NCI-H345 treated with DMSO at 0.1 percent for 48 hours (cell line): ENCODE results near the gene CHEK1.

ENCODE experiments used
- DNase-seq: peaks from one replicate; lab custom pipeline; 2025; ENCODE audit not compliant: unreplicated experiment; lab: John Stamatoyannopoulos, UW

Gene CHEK1

DNA sequence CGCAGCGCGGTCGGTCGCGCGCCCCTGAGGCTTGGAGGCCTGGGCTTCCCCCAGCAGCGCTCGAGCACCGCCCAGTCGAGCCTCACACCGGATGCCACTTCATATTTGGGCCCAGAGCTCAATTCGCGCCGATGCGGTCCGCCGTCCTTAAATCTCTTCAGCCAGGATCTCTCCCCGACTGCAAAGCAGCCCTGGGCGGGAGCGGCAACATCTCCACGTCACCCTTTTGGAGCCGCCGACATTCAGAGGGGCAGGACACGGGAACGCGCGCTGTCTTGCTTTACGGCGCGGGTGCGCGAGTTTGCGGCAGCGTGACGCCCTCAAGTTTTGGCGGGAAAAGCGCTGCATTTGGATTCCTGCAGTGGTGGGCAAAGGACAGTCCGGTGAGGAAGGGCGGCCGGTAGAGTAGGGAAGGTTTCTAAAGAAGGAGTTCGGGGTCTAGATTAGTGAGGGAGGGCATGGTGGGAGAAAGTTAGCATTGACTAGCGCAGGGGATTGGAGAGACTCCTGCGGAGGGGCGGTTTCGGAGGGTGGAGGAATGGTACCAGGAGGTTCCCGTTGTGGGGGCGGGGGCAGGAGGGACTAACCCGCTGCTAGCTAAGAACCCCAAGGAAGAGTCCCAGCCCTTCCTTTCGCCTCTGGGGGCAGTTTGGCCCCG is 796 bp downstream of the CHEK1 start:
- peak; percentile 88 for DNase-seq

DNA sequence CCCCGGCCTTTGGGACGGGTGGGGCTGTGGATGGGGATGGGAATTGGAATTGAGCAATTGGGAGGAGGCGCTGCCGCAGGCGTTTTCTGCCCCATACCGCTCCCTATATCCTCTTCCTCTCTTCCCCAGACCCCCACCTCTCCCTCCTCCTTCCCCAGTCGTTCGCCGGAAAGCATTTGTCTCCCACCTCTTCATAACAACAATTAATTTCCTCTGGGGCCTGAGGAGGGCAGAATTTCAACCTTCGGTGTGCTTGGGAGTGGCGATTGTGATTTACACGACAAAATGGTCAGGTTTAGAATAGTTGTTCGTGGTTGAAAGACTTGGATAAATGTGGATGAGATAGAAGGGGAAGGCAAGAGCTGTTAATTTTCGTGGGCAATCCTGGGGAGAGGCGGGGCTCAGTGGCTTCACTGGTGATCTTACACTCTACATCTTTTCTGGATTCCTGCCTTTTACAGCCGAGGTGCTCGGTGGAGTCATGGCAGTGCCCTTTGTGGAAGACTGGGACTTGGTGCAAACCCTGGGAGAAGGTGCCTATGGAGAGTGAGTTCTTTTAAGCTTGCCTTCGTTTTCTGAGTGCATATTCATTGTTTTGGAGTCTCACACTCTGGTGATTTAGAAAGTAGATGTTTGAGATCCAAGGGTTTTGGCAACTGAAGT is 1.5 kb downstream of the CHEK1 start:
- peak; percentile 57 for DNase-seq

DNA sequence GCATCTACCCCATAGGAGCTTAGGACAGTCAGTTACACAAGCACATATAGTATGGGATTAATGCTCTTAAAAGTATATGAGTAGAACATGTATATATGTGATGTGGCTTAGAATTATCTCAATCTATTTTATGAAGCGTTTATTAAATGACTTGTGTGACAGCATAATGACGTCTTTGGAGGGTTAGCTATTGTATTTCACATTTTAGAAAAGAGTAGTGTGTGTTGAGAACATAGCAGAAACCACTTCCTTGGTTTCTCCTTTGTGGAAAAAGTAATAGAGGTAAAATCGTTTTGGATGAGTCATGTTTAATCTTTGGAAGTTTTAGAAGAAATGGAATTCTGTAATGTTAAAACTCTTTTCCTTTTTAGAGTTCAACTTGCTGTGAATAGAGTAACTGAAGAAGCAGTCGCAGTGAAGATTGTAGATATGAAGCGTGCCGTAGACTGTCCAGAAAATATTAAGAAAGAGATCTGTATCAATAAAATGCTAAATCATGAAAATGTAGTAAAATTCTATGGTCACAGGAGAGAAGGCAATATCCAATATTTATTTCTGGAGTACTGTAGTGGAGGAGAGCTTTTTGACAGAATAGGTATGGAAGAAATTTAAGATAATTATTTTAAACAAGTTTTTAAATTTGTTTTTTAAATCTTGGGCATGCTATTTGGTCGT is 2.4 kb downstream of the CHEK1 start:
- no peak for DNase-seq

DNA sequence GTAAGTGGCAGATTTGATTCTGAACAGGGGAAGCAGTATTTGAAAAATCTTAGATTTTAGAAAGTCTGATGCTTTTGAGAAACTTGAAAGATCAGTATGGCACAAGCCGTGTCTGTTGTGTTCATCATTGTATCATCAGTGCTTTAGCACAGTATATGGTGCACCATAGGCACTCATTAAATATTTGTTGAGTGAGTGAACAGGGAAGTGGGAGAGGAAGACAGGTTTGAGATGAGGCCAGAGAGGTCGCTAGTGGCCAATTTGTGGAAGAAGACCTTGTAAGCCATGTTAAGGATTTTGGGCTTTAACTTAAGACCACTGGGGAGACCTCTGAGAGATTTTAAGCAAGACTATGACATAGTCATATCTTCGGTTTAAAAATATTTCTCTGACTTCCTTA is 12.9 kb downstream of the CHEK1 start:
- DNase-seq = no peak

DNA sequence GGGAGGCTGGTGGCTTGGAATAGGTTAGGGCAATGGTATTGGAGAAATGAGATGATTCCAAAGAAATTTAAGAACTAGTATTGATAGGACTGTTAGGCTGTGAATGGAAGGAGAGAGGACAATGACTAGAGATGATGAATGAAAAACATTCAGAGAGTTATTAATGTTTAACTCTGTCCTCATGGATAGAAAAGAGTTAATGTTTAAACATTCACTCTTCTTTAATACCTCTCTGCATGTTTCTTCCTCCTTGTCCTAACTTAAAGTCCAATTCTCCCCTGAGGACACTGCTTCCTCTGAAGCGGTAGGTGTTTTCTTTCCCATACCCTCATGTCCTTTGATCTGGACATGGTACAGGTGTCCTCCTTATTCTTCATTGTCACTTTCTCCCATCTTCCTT is 13.4 kb downstream of the CHEK1 start:
- DNase-seq = no peak

DNA sequence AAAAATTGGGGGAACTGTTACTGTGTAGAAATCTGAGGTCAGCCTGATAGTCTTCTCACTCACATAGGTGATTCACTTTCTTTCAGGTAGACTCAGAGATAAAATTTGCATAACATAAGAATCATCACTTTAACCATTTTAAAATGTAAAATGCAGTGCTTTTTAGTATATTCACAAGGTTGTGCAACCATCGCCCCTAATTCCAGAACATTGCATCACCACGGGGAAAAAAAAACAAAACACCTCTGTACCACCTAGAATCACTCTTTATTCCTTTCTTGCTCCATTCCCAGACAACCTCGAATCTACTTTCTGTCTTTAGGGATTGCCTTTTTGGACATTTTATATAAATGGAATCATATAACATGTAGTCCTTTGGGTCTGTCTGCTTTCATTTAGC is 20.9 kb downstream of the CHEK1 start:
- DNase-seq = no peak

DNA sequence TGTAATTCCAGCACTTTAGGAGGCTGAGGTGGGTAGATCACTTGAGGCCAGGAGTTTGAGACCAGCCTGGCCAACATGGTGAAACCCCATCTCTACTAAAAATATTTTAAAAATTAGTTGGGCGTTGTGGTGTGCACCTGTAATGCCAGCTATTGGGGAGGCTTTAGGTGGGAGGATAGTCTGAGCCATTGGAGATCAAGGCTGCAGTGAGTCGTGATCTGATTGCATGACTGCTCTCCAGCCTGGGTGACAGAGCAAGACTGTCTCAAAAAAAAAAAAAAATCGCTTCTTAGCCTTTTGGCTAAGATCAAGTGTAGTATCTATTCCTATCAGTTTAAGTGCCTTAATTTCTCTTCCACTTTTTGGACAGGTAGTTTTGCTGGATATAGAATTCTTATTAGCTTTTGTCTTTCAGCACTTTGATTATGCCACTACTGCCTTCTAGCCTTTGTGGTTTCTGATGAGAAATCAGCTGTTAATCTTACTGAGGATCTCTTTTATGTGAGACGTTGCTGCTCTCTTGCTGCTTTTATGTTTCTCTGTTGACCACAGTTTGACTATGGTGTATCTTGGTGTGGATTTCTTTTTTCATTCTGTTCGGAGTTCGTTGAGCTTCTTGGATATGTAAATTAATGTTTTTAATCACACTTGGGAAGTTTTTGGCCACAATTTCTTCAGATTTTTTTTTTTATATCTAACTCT is 24.7 kb downstream of the CHEK1 start:
- no peak for DNase-seq

DNA sequence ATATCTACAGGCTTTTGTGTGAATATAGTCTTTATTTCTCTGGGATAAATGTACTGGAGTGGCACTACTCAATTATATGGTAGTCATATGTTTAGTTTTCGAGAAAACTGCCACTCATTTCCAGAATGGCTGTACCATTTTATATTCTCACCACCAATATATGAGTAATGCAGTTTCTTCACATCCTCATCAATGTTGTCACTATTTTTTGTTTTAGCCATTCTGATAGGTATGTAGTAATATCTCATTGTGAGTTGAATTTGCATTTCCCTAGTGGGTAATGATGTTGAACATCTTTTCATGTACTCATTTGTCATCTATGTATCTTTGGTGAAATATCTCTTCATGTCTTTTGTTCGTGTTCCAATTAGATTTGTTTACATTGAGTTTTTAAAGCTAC is 37.7 kb downstream of the CHEK1 start:
- DNase-seq = no peak

DNA sequence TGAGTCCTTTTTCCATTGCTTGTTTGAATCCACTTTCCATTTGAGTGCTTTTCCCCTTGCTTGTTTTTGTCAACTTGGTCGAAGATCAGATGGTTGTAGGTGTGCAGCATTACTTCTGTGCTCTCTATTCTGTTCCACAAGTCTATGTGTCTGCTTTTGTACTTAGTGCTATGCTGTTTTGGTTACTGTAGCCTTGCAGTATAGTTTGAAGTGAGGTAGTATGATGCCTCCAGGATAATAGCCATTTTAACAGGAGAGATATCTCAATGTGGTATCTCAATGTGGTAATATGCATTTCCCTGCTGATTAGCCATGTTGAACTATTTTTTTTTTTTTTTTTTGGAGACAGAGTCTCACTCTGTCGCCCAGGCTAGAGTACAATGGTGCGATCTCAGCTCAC is 38.9 kb downstream of the CHEK1 start:
- DNase-seq = no peak

DNA sequence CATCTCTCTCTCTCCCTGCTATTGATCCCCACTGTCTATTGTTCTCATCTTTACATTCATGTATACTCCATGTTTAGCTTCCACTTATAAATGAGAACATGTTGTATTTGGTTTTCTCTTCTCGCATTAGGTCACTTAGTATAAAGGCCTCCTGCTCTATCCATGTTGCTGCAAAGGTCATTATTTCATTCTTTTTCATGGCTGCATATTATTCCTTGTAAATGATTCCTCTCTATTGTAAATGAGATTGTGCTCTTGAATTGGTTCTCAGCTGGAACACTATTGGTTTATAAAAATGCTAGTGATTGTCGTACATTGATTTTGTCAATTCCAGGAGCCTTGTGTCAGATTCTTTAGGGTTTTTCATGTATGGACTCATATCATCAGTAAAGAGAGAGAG is 42.2 kb downstream of the CHEK1 start:
- no peak for DNase-seq

DNA sequence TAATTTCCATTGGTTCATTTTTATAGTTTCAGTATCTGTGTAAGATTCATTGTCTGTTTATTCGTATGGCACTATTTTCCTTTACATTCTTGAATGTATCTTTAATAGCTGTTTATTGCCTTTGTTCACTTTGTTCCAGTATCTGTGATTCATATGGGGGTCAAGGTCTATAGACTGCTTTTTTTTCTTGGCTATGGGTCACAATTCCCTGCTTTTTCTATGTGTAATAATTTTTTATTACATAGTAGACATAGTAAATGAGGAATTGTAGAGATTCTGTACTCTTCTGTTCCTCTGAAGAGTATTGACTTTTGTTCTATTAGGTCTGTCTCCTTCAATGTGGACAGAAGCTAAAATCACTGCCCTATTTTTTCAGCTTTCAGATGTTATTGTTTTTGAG is 45.2 kb downstream of the CHEK1 start:
- no peak for DNase-seq

DNA sequence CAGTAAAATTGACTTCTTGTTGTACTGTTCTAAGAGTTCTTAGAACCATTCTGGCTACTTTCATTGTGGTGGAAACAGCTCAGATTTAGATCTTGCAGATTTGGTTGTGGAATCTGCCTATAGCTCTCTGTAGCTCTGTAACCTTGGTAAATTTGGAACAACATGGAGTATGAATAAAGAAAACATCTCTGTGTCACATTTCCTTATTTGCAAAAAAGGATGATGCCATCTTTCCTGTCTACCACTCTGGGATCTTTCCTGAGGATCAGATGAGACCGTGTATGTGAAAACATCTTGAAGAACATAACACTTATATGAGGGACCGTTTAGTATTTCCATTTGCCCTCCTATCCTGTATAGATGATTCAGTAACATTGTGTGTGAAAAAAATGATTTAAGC is 46.6 kb downstream of the CHEK1 start:
- no peak for DNase-seq

DNA sequence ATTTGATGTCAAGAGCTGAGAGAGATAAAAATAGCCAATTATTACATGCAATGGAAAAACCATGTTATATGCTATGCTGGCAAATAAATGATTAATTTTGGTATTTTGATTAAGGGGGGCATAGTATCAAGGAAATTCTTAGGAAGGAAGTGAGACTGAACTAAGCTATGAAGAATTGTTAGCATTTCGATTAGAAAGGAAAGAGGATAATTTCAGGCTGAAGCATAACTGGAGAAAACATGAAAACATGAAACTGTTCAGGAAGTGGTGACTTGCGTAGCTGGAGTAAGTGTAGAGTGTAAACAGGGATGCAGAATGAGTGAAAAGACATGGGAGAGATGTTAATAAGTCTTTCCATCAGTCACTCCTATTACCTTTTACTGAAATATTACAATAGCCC is 49.2 kb downstream of the CHEK1 start:
- DNase-seq = no peak

DNA sequence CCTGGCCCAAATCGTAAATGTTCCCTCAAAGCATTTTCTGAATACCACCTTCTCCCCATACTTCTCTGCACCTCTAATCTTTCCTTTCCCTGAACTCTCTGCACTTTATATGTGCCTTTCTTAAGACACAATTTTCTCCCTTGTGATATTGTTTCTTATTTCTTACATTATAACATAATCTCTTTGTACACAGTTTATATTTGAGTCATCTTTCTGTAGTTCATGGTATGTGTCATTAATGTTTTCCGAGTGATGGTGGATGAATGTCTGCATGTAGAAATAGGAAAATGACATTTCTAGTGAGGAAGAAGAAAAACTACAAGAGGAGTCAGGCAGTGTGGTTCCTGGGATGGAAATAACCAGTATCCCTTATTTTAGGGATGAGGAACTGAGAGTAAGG is 50.2 kb downstream of the CHEK1 start:
- no peak for DNase-seq

DNA sequence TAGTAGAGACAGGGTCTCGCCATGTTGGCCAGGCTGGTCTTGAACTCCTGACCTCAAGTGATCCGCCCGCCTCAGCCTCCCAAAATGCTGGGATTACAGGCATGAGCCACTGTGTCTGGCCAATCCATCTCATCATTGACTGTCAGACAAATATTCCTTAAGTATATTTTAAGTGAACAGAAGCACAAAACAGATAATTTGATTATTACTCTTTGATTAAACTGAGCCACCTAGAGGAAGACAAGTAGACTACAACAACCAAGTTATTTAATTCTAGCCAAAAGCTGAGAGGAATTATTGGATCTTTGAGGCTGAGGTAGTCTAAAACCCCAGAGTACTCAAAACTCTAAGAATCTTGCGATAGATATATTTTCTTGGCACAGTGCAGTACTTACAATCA is 54.4 kb downstream of the CHEK1 start:
- no peak for DNase-seq

DNA sequence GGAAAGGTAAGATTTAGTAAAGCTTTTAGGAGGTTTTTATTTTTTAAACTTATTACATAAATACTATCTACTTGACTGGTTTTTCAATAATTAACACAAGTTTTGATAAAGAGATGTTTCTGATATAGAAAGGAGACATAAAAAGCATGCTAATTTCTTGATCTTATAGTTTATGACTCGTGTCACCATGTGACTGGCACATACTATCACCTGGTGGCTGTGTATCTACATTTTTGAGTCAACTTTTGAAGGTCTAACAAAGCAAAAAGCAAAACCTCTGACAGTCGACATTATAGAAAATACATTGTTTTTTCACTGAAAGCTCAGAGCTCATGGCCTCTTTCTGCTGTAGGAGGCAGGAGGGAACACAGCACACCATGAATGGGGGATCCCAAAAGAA is 54.9 kb downstream of the CHEK1 start:
- no peak for DNase-seq

DNA sequence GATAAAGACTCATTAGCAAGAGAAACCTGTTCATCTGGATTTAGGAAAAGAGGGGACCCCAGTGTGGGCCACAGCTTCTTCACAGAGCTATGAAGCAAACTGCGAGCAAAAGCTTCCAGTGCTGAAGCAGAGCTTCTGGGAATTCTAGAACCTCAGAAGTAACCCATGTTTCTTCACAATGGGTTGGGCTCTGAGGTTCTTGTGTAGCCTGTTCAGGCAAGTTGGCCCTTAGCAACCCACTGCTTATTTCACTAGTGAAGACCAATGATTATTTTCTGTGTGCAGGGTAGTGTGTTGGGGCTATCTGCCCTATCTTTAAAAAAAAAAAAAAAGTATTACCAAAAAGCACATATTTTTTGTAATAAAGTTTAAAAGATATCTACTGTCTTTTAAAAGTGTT is 55.8 kb downstream of the CHEK1 start, which contains the start of gene ACRV1:
Gene ACRV1 (minus strand): TSS at position 101 of the 400 bp plus-strand sequence. CDS start 67 bp downstream, at position 34.
- DNase-seq = no peak

DNA sequence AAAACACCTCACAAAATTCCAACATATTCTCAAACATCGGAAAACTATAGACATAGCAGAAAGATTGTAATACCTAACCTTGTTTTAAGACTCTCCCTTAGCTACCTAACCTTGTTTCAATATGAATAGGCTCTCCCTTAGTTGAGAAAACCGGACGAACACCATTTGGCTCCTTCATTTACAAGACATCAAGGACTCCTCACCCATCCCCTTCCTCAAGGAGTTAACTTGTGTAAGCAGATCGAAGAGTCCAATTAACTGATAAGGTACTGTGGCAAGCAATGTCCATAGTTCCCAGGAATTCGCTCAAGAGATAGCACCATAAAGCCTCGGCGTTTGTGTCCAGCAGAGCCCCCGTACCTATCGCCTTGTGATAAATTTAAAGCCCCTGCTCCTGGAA is 60.3 kb downstream of the CHEK1 start:
- no peak for DNase-seq

DNA sequence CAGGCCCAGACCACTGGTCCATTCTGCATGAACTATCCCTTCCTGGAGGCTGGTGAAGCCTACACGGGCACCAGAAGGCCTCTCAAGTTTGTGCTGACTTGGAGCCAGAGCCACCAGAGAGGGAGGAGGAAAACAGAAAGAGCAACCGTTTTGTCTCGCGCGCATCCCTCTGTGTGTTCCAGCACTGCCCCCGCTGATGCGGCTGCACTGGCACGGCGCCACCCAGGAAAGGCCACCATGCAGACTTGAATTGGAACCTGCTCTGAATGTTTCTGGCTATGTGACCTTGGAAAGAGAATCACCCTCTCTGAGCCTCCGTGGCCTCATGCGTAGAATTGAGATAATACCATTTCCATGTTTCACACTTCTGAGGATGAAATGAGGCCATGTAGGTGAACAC is 63.1 kb downstream of the CHEK1 start:
- no peak for DNase-seq

DNA sequence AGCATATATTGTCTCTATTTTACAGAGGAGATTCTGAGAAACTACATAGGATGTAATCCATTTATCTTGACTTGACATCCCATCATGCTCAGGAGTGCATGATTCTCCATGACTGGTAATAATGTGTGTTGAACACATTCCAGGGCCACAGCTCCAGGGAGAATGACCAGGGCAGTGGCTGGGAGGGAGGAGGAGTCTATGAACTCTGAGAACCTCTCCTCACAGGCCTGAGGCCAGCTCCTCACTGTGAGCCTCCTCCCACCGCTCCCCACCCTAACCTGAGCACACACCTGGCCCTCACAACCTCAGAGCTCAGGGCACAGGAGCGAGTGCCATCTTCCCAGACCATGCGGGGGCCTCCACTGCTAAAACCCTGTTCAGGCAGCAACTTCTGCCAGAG is 63.7 kb downstream of the CHEK1 start:
- no peak for DNase-seq

DNA sequence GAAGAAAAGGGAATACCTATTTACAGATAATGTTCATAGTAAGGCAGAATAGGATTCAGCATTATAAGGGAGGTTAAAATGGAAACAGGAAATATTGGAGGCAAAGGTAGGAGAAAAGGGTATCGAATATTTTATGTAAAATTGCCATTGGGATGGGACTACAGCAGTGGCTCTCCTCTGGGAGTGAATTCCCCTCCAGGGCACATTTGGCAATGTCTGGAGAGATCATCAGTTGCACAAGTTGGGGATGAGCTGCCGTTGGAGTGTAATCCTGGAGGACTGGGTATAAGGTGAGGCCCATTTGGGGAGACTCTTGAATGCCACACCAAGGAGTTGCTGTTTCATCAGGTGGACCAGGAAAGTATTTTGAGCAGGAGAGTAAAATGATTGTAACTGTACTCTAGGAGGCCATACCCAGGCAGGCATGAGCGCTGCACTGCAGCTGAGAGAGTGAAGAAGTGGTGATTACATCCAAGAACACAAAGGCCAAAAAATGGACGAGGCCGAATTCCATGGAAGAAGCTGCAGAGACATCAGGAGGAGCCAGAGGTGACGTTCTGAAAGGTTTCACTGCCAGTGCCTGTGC is 64.4 kb downstream of the CHEK1 start:
- no peak for DNase-seq
